Measurements from ENCODE around the gene FBXO30. TPM values are rescaled to one million over a fixed set of nuclear protein-coding genes. Genes with fewer than 3 reads are reported as not detected.
A peak's percentile ranks its signal among the peaks of the same experiment; 100 is the strongest.

The FBXO30 gene
- total and polyA plus RNA-seq, 5 experiments from 2014 or later = 0.23 to 5.1 (median 0.90) TPM

DNA sequence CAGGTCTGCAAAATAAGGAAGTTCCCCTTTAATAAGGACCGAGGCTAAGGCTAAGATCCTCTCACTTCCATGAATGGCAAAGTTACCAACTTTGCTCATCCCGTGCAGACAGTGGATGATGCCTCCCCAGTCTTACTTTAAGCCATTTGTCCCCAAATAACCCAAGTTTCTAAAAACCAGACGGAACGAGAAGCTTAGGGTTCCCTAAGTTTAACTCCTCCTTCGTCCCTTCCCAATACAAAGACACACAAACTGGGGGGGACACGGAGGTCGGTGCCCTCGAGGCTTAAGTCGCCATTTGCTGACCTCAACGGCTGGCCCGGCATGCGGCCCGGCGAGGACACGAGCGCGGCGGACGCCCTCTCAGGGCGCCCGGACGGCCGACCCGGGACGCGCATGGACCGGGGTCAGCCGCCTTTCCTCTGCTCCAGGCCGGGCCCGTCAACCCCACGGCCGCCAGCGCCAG is 527 bp downstream of the FBXO30 start:
- peak in 4 of 10 donors; percentile 2 to 24 (median 11) for DNase-seq
- POLR2A ChIA-PET = interaction anchor here (1.6 to 2.9 kb wide), 3 partner anchors 79 to 1389 kb away, joined by 3 to 54 read pairs (median 35); partner anchors contain the start of genes EPM2A and SHPRH
- Mint-ChIP-seq H3K27ac (peak overlapping the region; percentile 29 to 86 (median 72)), H3K4me3 (peak overlapping the region; percentile 76 to 90 (median 87)), H3K9me3 (no peaks in the 10 kb centered on the region), H3K36me3 (peaks cover 0 to 1% (median 0%) of the 10 kb centered on the region in 3 donors), H3K4me1 (peaks cover 19 to 63% (median 43%) of the 10 kb centered on the region in 4 donors), H3K27me3 (no peaks in the 10 kb centered on the region)
- ATAC-seq = peak; percentile 1 to 8

DNA sequence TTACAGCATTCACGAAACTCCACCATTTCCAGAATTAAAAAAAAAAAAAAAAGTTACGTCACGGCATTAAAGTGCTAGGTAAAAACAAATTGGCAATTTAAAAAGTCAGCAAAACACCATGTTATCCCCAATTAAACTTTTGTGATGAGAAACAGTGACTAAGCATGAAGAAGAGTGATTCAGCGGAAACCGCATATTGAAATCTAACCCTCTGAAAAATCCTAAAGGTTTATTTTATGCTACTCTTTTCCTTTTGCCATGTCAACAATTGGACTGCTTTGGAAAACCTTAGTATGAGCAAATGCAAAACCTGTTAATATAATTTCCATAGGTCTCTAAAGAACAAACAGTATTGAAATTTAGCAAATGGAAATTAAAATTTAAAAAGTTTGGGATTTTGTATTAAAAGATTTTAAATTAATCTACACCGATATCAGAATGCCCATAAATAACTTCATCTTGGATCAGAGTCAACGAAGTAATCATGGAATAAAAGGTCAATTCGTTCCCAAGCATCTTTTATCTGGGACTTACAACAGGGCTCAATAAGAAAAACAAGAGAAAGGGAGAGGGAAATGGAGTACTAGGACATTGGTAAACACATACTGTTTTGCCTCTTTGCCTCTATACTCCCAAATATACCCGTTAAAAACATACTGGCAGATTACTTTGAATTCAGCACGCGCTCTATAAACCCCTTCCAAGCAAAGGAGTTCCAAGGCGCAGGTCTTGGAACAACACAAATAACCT is 1.1 kb downstream of the FBXO30 start:
- H3K4me1 Mint-ChIP-seq = peaks cover 19 to 62% (median 43%) of the 10 kb centered on the region in 4 donors
- DNase-seq = peak in 2 of 10 donors; percentile 4 to 6

DNA sequence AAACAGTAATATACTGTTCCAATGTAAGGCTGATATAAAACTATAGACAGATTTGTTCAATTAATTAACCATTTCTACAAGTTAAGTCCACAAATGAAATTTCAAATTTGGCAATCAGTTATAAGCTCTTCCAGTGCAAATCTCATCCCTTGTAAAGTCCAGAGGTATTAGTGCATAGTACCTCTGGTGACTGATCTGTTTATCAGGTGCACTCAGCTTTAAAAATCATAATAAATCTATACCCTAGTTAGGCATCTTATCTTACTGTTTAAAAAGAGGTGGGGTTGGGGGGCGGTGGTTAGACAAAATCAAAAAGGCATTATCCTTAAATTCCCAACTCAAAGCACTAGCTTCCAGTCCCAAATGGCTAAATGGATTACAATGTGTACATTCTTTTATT is 2.9 kb downstream of the FBXO30 start:
- DNase-seq (no peak), ATAC-seq (no peak)
- peaks cover 18 to 64% (median 39%) of the 10 kb centered on the region in 4 donors for H3K4me1 Mint-ChIP-seq
- H3K27ac Mint-ChIP-seq = no peak overlapping the region
- peaks cover 0 to 3% (median 0%) of the 10 kb centered on the region in 3 donors for H3K36me3 Mint-ChIP-seq
- POLR2A ChIA-PET = interaction anchor here (1.2 kb wide), 1 partner anchor 77 kb away, joined by 6 read pairs; the partner anchor contains the start of gene EPM2A
- H3K9me3 Mint-ChIP-seq = no peaks in the 10 kb centered on the region
- no peak overlapping the region for H3K4me3 Mint-ChIP-seq
- H3K27me3 Mint-ChIP-seq = no peaks in the 10 kb centered on the region

More for the DNA sequence above, 1.1 kb downstream of the FBXO30 start:
- no peak for ATAC-seq
- H3K27ac Mint-ChIP-seq = peak overlapping the region; percentile 29 to 86 (median 72)
- no peaks in the 10 kb centered on the region for H3K9me3 Mint-ChIP-seq
- H3K27me3 Mint-ChIP-seq = no peaks in the 10 kb centered on the region
- H3K4me3 Mint-ChIP-seq = peak overlapping the region; percentile 76 to 90 (median 87)
- peaks cover 0 to 1% (median 0%) of the 10 kb centered on the region in 3 donors for H3K36me3 Mint-ChIP-seq
- POLR2A ChIA-PET = interaction anchor here (2.2 to 2.9 kb wide), 2 partner anchors 78 to 151 kb away, joined by 35 to 54 read pairs; partner anchors contain the start of genes EPM2A and SHPRH

DNA sequence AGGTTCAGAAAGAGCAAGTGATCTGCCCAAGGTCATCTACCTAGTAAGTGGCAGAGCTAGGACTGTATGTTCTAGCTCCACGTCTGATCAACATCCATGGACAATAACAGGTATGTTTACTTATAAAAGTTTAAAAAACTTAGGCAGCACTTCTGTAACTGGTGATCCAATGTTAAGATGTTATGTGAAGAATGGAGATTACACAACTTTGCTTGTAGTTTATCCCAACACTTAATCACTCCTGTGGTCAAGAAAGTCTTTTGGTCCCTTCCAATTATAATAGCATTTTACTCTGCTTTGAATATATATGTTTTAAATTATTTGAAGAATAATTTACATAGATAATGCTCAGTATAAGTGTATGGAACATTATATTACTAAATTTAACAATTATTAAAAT is 4.8 kb downstream of the FBXO30 start:
- Mint-ChIP-seq H3K9me3 (peaks cover 0 to 2% (median 0%) of the 10 kb centered on the region in 9 donors), H3K36me3 (peaks cover 10 to 17% (median 13%) of the 10 kb centered on the region in 3 donors), H3K27ac (no peak overlapping the region), H3K4me3 (no peak overlapping the region), H3K27me3 (no peaks in the 10 kb centered on the region), H3K4me1 (peaks cover 10 to 49% (median 26%) of the 10 kb centered on the region in 4 donors)
- POLR2A ChIA-PET = no interaction called here
- no peak for ATAC-seq
- no peak for DNase-seq

DNA sequence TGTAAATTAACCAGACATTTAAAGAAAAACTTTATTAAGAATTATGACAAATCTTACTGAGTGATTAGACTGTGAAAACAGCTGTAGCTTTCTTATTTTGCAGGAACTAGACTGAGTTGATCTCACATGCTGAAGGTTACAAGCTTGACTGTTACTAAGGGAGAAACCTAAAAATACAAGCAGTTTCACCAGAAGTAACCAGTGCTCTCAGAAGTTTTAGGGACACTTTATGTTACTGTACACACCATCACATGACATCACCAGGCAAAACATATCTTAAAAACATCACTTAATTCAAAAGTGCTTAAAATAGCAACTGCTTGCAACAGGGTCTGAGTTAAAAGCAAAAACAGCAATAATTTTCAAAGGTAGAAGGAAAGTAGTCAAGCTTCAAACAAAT is 5.4 kb downstream of the FBXO30 start:
- Mint-ChIP-seq H3K4me1 (peaks cover 10 to 49% (median 26%) of the 10 kb centered on the region in 4 donors), H3K4me3 (no peak overlapping the region), H3K36me3 (peaks cover 11 to 18% (median 16%) of the 10 kb centered on the region in 3 donors), H3K27ac (no peak overlapping the region), H3K9me3 (peaks cover 0 to 2% (median 0%) of the 10 kb centered on the region in 9 donors), H3K27me3 (no peaks in the 10 kb centered on the region)
- ATAC-seq = peak; percentile 39 to 56
- DNase-seq = no peak
- POLR2A ChIA-PET = no interaction called here

DNA sequence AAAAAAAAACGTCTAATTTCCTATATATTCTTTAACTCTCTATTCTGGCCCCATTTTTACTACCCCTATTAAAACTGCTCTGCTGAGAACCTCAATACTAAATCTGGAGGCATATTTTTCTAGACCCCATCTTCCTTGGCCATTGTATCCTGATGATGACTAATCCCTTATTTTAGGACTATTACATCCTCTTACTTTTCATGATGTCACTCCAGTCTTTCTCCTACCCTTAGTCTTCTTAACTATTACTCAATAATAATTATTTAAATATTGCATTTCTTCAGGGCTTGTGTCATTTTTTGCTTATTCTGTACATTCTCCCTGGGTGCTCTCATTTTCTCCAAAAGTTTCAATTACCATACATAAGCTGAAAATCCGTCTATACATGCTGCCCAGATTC is 6.4 kb downstream of the FBXO30 start:
- H3K9me3 Mint-ChIP-seq = peaks cover 0 to 2% (median 0%) of the 10 kb centered on the region in 9 donors
- ATAC-seq = no peak
- H3K36me3 Mint-ChIP-seq = peaks cover 11 to 21% (median 18%) of the 10 kb centered on the region in 3 donors

DNA sequence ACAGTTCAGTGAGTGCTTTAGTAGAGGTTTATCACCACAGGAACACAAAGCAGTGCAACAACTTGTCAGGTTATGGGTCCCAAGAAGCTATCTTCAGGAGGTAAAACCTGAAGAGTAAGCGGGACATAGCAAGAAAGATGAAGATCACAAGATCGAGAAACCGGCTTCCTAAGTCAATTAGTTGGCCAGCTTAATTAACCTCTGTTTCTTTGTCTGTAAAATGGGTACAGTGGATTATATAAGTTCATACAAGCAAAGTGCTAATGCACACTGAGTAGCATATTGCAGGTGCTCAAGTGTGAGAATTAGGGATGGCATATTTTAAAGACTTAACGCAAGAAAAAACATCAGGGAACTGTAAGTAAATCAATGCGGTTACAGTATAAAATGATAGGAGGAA is 12.5 kb downstream of the FBXO30 start:
- no peak for ATAC-seq
- H3K27ac Mint-ChIP-seq = no peak overlapping the region
- H3K36me3 Mint-ChIP-seq = peaks cover 19 to 34% (median 31%) of the 10 kb centered on the region in 3 donors
- no peak overlapping the region for H3K4me3 Mint-ChIP-seq
- peaks cover 2 to 20% (median 2%) of the 10 kb centered on the region in 4 donors for H3K4me1 Mint-ChIP-seq
- H3K27me3 Mint-ChIP-seq = no peaks in the 10 kb centered on the region
- peaks cover 0 to 2% (median 0%) of the 10 kb centered on the region in 9 donors for H3K9me3 Mint-ChIP-seq
- POLR2A ChIA-PET = no interaction called here
- DNase-seq = no peak

More for the DNA sequence above, 6.4 kb downstream of the FBXO30 start:
- H3K27ac Mint-ChIP-seq = no peak overlapping the region
- H3K27me3 Mint-ChIP-seq = no peaks in the 10 kb centered on the region
- no peak for DNase-seq
- POLR2A ChIA-PET = no interaction called here
- H3K4me1 Mint-ChIP-seq = peaks cover 5 to 41% (median 19%) of the 10 kb centered on the region in 4 donors
- no peak overlapping the region for H3K4me3 Mint-ChIP-seq

DNA sequence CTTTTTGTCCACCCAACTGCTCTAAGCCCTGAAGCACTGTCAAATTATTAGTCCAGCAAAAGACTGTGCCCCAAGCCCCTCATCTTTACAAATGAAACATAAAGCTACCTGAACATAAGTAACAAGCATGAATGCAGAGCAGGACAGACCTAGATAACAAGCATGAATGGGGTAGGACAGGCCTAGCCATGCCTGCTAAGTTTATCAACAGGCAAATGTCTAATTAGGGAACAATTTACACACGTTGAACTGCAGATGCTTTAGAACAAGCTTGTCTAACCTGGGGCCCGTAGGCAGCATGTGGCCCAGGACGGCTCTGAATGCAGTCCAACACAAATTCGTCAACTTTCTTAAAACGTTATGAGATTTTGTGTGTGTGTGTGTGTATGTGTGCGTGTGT is 13.6 kb downstream of the FBXO30 start:
- peaks cover 0 to 20% (median 2%) of the 10 kb centered on the region in 4 donors for H3K4me1 Mint-ChIP-seq
- H3K27ac Mint-ChIP-seq = no peak overlapping the region
- H3K36me3 Mint-ChIP-seq = peaks cover 19 to 30% (median 29%) of the 10 kb centered on the region in 3 donors
- peaks cover 0 to 2% (median 0%) of the 10 kb centered on the region in 9 donors for H3K9me3 Mint-ChIP-seq
- no peaks in the 10 kb centered on the region for H3K27me3 Mint-ChIP-seq
- H3K4me3 Mint-ChIP-seq = no peak overlapping the region
- POLR2A ChIA-PET = no interaction called here
- ATAC-seq (no peak), DNase-seq (no peak)

DNA sequence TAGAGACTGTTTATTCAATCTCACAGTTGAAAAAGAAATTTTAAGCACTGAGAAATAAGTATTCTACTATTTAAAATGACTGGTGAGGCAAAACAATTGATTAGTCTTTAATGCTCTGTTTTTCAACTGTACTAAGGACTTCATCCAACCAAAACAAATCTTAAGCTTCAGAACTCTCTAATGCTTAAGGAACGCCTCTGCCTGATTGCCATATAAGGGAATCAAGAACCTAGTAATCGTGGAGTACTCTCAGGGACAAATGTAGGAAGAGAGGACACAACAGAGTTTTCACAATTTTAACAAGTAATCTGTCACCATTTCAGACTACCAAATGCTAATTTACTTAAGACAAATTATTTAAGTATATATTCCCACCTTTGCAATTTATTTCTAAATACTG is 16.1 kb downstream of the FBXO30 start:
- Mint-ChIP-seq H3K36me3 (peaks cover 8 to 13% (median 12%) of the 10 kb centered on the region in 3 donors), H3K9me3 (no peaks in the 10 kb centered on the region), H3K27ac (no peak overlapping the region), H3K27me3 (no peaks in the 10 kb centered on the region), H3K4me3 (no peak overlapping the region), H3K4me1 (peaks cover 0 to 20% (median under 1%) of the 10 kb centered on the region in 4 donors)
- DNase-seq (no peak), ATAC-seq (no peak)
- POLR2A ChIA-PET = no interaction called here

DNA sequence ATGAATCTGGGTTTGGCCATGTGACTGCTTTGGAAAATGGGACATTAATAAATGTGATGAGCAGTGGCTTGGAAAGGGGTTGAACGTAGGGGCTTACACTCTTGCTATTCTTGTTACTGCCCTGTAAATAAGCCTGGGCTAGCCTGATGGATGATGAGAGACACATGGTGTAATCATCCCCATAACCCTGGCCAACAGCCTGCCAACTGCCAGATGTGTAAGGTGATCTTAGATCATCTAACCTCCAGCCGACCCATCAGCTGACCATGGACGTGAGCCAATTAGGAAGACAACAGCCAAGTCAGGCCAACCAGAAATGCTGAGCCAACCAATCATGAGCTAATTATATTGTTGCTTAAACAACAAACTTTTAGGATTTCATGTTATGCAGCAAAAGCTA is 25.2 kb downstream of the FBXO30 start:
- Mint-ChIP-seq H3K36me3 (peaks cover 15 to 47% (median 21%) of the 10 kb centered on the region in 3 donors), H3K4me3 (no peak overlapping the region), H3K9me3 (peaks cover 11 to 42% (median 14%) of the 10 kb centered on the region in 9 donors), H3K4me1 (no peaks in the 10 kb centered on the region), H3K27me3 (no peaks in the 10 kb centered on the region), H3K27ac (no peak overlapping the region)
- DNase-seq (no peak), ATAC-seq (no peak)
- POLR2A ChIA-PET = no interaction called here

DNA sequence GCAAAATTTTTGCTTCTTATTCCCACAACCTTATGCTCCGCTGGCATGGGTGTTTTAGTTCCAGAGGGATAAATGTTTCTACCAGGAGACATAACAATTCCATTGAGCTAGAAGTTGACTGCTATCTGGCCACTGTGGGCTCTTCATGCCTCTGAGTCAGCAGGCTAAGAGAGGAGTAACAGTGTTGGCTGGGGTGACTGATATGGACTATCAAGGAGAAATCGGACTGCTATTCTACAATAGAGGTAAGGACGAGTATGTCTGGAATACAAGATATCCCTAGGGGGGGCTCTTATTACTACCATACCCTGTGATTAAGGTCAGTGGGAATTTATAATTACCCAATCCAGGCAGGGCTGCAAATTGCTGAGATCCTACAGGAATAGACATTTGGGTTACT is 26.9 kb downstream of the FBXO30 start:
- Mint-ChIP-seq H3K4me1 (no peaks in the 10 kb centered on the region), H3K27ac (no peak overlapping the region), H3K9me3 (peaks cover 14 to 49% (median 20%) of the 10 kb centered on the region in 9 donors), H3K36me3 (peaks cover 11 to 43% (median 27%) of the 10 kb centered on the region in 3 donors), H3K4me3 (no peak overlapping the region), H3K27me3 (no peaks in the 10 kb centered on the region)
- no peak for ATAC-seq
- POLR2A ChIA-PET = interaction anchor here (0.6 kb wide), 1 partner anchor 1800 kb away, joined by 3 read pairs; no protein-coding TSS in a partner anchor
- no peak for DNase-seq

DNA sequence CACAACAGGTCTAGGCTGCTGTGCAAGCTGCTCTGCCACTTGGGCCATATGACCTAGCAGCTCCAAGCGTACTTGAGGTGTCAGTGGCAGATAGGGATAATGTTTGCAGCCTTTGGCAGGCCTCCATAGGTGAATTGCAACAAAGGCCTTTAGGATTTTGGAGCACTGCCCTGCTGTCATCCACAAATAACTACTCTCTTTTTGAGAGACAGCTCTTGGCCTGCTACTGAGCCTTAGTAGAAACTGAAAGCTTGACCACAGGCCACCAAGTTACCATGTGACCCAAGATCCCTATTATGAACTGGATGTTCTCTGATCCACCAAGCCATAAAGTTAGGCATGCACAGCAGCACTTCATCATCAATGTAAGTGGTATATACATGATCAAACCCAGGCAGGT is 29.9 kb downstream of the FBXO30 start:
- POLR2A ChIA-PET = no interaction called here
- DNase-seq (no peak), ATAC-seq (no peak)
- Mint-ChIP-seq H3K4me1 (no peaks in the 10 kb centered on the region), H3K27me3 (no peaks in the 10 kb centered on the region), H3K36me3 (peaks cover 6 to 31% (median 27%) of the 10 kb centered on the region in 3 donors), H3K27ac (no peak overlapping the region), H3K4me3 (no peak overlapping the region), H3K9me3 (peaks cover 7 to 42% (median 14%) of the 10 kb centered on the region in 9 donors)

DNA sequence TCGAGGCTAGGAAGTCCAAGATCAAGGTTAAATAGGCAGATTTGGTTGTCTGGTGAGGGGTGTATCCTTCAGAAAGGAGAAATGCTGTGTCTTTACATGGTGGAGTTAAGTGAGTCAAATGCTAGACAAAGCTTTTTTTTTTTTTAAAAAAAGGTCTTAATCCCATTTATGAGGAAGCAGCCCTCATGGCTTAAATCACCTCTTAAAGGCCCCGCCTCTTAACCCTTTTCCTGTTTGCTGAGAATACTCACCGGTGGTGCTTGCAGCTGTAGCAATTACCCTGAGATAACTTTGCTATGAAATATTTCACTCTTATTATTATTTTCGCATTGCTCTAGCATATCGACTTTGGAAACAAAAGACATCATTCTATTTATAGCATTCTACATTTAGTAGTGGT is 30.8 kb downstream of the FBXO30 start:
- Mint-ChIP-seq H3K27ac (peak overlapping the region in 1 of 10 donors; percentile 20), H3K4me1 (no peaks in the 10 kb centered on the region), H3K36me3 (peaks cover 6 to 30% (median 27%) of the 10 kb centered on the region in 3 donors), H3K9me3 (peaks cover 6 to 40% (median 13%) of the 10 kb centered on the region in 9 donors), H3K4me3 (no peak overlapping the region), H3K27me3 (no peaks in the 10 kb centered on the region)
- ATAC-seq (no peak), DNase-seq (no peak)
- POLR2A ChIA-PET = no interaction called here
